GM19023 (cell line): Measurements from ENCODE around the gene PCARE.

Experiments
- ATAC-seq: cut with Tn5 transposase; IDR thresholded peaks from one replicate; pipeline ENCODE4 v1.9.1; 2021; ENCODE audit warnings: mild to moderate bottlenecking, moderate library complexity; ENCODE audit not compliant: unreplicated experiment

Gene PCARE

DNA sequence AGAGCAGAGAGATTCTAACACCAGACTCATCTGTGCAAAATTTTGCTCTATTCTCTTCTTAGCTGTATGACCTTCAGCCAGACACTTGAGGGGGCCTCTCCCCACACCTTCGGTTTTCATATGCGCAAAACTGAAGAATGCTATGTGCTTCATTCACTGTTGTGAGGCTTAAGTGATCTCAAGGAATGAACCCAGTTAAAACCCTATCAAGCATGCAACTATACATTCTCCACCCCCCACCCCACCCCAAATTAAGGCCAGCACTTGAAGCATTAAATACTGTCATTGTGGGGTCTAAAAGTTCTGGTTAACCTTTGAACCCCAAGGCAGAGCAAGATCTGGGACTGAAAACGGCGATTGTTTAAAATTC is 10.0 kb downstream of the PCARE start:
- ATAC-seq = no peak

DNA sequence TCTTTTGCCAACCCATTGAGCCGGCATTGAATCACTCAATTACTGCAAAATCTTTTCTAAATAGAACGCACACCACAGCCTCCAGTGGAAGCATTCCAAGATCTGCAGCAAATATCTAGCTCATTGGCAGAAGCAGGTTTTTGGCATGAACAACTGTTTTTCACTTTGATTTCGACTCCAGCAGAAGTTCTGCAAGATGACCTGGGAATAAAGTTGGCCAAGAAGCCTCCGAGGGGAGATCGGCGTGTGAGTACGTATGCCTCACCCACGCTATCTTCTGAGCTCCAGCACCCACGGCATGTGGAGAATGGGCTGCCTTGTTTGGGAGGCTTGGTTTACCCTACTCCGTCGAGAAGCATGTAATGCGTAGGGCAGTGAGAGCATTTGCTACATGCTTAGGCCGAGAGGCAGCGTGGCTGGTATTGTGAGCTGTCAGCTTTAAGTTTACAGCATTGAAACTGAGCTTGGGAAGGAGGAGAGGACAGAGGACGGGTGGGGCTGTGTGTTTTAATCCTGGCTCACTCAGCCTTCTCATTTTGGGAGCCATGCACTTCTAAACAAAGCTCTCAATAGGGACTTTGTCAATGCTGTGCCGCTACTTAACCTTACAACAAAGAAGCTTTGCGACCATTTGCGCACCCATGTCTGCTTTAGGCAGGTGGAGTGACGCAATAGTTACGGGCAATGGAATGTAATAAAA is 10.5 kb downstream of the PCARE start:
- ATAC-seq = no peak

- ATAC-seq = no peak
These were observed 11.3 kb downstream of the PCARE start for GRCh38 chr2:29063056-29063455.

- no peak for ATAC-seq
These were observed 12.0 kb downstream of the PCARE start for GRCh38 chr2:29062371-29062770.

- no peak for ATAC-seq
These were observed 12.7 kb downstream of the PCARE start for GRCh38 chr2:29061616-29062015.

- no peak for ATAC-seq
These were observed 13.1 kb downstream of the PCARE start for GRCh38 chr2:29061176-29061575.

GRCh38 chr2:29060441-29060840 is 13.9 kb downstream of the PCARE start:
- ATAC-seq = no peak

- ATAC-seq = no peak
These were observed 14.7 kb downstream of the PCARE start for GRCh38 chr2:29059624-29060023.

- no peak for ATAC-seq
These were observed 17.3 kb downstream of the PCARE start for GRCh38 chr2:29057006-29057405.

- no peak for ATAC-seq
These were observed 17.9 kb downstream of the PCARE start for GRCh38 chr2:29056452-29056851.

DNA sequence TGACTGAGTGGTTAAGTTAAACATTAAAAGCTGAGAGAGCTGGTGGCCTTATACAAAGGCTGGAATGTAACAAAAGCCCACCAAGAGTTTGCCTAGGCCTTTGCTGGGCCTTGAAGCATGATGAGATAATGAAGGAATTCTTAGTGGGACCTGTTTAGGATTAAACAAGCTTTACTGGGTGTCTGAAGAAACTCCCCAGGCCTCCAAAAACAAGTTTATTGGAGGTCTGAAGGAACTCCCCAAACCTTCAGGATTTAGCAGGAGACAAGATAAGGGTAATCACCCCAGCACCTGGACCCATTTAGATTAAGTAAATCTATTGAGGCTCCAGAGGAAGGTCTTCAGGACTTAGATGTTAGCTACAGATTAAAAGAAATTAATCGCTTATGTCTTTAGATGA is 18.7 kb downstream of the PCARE start:
- ATAC-seq = no peak

DNA sequence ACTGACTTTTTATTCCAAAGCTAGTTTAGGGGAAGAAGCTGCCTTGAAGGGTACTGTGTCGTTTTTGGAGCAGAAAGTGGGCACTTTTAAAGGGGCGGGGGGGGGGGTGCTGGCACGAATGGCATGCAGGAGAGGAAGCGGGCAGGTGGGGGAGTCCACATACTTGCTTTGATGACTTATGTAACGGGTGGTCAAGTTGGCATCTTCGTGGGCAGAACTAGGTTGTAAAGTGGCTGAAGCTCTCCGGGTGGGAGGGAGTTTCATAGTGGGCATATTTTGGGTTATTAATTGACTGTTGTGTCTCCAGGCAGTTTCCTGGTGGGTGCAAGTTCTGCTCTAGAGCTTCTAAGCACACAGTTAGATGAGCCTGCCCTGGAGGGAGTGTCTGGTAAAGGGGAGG is 19.9 kb downstream of the PCARE start:
- ATAC-seq = no peak

DNA sequence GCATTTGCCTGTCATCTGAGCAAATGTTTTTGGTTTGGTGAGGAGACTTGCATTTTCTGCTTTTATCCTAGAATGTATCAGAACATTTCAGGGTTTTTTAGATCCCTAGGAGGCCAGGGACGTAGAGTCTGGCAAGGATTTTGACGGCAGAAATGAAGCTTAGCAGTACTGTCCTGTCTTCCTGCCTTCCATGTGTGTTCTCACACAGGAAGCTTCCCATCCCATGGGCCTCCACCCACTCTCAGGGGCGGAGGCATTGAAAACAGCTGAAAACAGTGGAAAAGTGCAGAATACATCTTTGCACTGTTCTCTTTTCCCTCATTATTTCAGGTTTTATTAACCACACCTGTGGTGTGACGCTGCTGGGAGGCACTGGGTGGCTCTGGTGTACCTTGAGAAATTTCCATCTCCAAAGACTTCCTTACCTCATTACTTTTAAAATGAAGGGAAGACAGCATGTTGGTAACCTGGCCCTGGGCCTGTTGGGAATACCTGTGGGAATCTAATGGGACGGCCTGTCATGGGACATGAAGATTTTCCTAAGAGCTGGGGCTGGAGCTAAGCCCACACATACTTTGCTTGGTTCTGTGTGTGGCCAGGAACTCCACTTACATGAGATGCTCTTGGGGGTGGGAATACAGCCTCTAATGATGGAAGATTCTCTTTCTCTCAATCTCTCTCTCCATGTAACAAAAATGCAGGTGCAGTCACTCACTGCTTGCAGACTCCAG is 20.5 kb downstream of the PCARE start:
- no peak for ATAC-seq

DNA sequence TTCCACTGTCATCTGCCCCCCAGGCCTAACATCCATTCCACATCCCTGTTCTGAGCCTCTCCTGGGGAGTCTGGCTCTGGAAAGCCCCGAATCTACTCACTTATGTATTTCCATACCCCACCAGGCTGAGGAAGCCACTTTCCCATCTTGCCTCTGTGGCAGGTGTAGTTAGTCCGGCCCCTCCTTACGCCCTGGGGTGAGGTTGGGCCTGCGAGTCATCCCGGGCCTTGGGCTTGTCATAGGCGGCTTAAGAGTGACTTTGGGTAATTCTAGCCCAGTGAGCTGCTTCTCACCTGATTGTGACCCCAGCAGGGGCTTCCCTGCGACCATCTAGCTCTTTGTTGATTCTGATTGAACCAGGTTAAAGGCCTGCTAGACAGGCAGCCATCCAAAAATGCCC is 21.1 kb downstream of the PCARE start:
- ATAC-seq = no peak

DNA sequence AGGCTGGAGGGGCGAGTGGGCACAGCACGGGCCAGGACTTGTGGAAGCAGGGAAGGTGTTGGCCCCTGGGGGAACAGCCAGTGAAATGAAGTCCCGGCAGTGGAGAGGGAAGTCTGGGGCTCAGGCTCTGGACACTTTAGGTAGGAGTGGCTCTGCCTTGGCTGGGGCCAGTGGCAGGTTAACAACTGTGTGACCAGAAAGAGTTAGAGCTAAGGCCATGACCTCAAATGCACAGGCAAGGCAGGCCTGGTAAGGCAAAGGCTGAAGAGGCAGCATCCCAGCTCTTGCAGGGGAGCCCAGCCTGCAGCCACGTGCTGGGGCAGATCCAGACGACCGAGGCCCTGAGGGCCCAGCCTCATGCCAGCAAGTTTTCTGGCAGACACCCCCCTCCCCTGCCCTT is 21.5 kb downstream of the PCARE start:
- ATAC-seq = no peak

DNA sequence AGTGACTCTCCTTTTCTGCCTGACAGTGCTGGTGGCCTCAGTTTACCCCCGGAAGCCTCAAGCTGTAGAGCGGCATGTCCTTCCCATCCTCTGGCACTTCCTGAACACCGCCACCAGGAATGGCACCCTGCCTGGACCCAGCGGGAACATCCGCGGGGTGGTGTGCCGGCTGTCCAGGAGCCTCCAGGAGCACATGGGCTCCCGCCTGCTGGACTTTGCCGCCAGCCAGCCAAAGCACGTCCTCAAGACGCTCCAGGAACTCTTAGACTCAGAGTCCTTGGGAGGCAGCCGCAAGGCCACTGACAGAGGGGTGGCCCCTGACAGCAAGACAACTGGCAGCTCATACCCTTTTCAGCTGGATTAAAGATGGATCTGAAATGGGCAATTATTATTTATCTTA is 22.6 kb downstream of the PCARE start:
- ATAC-seq = no peak

- no peak for ATAC-seq
These were observed 23.7 kb downstream of the PCARE start for GRCh38 chr2:29050591-29050990.

GRCh38 chr2:29047083-29047845 is 27.1 kb downstream of the PCARE start:
- ATAC-seq = no peak

DNA sequence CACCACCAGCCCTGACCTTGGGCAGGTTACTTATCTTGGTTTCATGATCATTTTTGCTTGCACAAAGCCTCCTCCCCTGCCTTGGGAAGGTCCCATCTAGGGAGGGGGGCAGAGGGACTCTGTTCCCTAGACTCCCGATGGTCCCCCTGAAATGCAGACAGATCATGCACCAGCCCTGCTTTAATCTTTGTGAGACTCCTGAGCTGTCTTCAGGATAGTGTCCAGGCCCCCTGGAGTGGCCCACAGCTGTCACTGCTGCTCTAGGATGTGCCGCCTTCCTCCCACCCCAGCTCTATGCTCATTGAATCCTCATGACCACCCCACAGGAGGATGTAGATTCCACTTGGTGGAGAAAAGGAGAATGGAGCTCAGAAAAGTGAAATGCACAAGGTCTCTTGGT is 28.0 kb downstream of the PCARE start:
- no peak for ATAC-seq

GRCh38 chr2:29044459-29044858 is 29.9 kb downstream of the PCARE start:
- ATAC-seq = no peak

GRCh38 chr2:29042561-29043075 is 31.7 kb downstream of the PCARE start:
- ATAC-seq = no peak

DNA sequence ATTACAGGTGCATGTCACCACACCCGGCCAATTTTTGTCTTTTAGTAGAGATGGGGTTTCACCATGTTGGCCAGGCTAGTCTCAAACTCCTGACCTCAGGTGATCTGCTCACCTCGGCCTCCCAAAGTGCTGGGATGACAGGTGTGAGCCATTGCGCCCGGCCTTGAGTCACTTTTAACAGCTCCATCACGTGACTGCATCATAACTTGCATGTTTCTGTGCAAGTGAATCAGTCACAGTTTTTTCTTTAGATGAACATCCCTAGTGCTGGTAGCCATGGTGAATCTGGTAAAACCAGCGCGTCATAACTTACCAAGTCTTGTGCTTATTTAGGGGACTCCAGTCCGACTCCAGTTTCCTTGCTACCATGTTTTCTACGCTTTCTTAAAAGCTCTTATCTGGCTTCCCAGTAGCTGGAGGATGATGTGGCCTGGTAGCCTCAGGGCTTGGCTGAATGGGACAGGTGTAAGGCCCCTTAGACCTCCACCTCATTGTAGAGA is 33.1 kb downstream of the PCARE start:
- no peak for ATAC-seq
